Measurements from ENCODE around the gene LRIG1.

Gene LRIG1

GRCh38 chr3:66350601-66351000 lies 150.2 kb downstream of the LRIG1 start:
- Mint-ChIP-seq H3K9me3 (peaks cover 6% of the 10 kb centered on the region), H3K4me1 (peaks cover 29% of the 10 kb centered on the region), H3K36me3 (ENCODE audit: low read depth) (peaks cover 17% of the 10 kb centered on the region), H3K4me3 (no peak overlapping the region), H3K27ac (no peak overlapping the region), H3K27me3 (ENCODE audit: low read depth) (no peaks in the 10 kb centered on the region)
- TF ChIP-seq, protein P1, sequence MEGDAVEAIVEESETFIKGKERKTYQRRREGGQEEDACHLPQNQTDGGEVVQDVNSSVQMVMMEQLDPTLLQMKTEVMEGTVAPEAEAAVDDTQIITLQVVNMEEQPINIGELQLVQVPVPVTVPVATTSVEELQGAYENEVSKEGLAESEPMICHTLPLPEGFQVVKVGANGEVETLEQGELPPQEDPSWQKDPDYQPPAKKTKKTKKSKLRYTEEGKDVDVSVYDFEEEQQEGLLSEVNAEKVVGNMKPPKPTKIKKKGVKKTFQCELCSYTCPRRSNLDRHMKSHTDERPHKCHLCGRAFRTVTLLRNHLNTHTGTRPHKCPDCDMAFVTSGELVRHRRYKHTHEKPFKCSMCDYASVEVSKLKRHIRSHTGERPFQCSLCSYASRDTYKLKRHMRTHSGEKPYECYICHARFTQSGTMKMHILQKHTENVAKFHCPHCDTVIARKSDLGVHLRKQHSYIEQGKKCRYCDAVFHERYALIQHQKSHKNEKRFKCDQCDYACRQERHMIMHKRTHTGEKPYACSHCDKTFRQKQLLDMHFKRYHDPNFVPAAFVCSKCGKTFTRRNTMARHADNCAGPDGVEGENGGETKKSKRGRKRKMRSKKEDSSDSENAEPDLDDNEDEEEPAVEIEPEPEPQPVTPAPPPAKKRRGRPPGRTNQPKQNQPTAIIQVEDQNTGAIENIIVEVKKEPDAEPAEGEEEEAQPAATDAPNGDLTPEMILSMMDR (IDR thresholded peaks at IDR 0.05; ENCODE audit: unreplicated experiment in 3 of 3) = no peak

DNA sequence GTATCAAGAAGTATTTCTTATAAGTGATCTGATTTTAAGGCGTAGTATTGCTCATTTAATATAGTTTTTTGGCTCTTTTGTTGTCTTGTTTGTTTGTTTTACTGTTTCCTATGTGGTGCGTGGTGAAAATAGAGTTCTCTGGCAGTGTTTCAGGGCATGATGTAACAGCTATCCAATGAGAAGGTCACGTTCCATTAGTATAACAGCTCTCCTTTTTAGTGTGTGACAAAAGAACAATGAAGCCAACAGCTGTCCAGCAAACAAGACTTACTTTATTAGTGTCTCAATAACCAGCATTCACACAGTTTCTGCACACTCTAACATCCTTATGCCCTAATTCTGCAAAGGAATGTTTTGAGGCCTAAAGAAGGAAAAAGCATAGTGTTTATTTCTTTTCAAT lies 152.1 kb downstream of the LRIG1 start:
- peaks cover 23% of the 10 kb centered on the region for H3K4me1 Mint-ChIP-seq
- peak overlapping the region in 1 of 3 experiments; percentile 12 for H3K27ac Mint-ChIP-seq
- H3K9me3 Mint-ChIP-seq = peaks cover 6% of the 10 kb centered on the region
- H3K4me3 Mint-ChIP-seq = no peak overlapping the region
- H3K36me3 Mint-ChIP-seq (ENCODE audit: low read depth) = peaks cover 17% of the 10 kb centered on the region
- TF ChIP-seq, protein P1 (IDR thresholded peaks at IDR 0.05; ENCODE audit: unreplicated experiment in 3 of 3) = no peak
- H3K27me3 Mint-ChIP-seq (ENCODE audit: low read depth) = no peaks in the 10 kb centered on the region

GRCh38 chr3:66344848-66345578 lies 155.8 kb downstream of the LRIG1 start:
- Mint-ChIP-seq H3K9me3 (peaks cover 11% of the 10 kb centered on the region), H3K27ac (peak overlapping the region in 1 of 3 experiments; percentile 47), H3K4me3 (no peak overlapping the region)

GRCh38 chr3:66344391-66344811 lies 156.4 kb downstream of the LRIG1 start:
- H3K27me3 Mint-ChIP-seq (ENCODE audit: low read depth) = no peaks in the 10 kb centered on the region
- no peak overlapping the region for H3K4me3 Mint-ChIP-seq
- peaks cover 22% of the 10 kb centered on the region for H3K4me1 Mint-ChIP-seq
- no peak overlapping the region for H3K27ac Mint-ChIP-seq
- peaks cover 17% of the 10 kb centered on the region for H3K36me3 Mint-ChIP-seq (ENCODE audit: low read depth)
- TF ChIP-seq, protein P1 (IDR thresholded peaks at IDR 0.05; ENCODE audit: unreplicated experiment in 3 of 3) = no peak
- peaks cover 11% of the 10 kb centered on the region for H3K9me3 Mint-ChIP-seq

More at GRCh38 chr3:66344848-66345578, 155.8 kb downstream of the LRIG1 start:
- no peaks in the 10 kb centered on the region for H3K27me3 Mint-ChIP-seq (ENCODE audit: low read depth)
- H3K36me3 Mint-ChIP-seq (ENCODE audit: low read depth) = peaks cover 17% of the 10 kb centered on the region
- TF ChIP-seq, protein P1 (IDR thresholded peaks at IDR 0.05; ENCODE audit: unreplicated experiment in 3 of 3) = no peak
- H3K4me1 Mint-ChIP-seq = peaks cover 22% of the 10 kb centered on the region

- no peaks in the 10 kb centered on the region for H3K27me3 Mint-ChIP-seq (ENCODE audit: low read depth)
- H3K4me1 Mint-ChIP-seq = peaks cover 16% of the 10 kb centered on the region
- peaks cover 11% of the 10 kb centered on the region for H3K9me3 Mint-ChIP-seq
- H3K4me3 Mint-ChIP-seq = no peak overlapping the region
- H3K36me3 Mint-ChIP-seq (ENCODE audit: low read depth) = peaks cover 13% of the 10 kb centered on the region
- H3K27ac Mint-ChIP-seq = peak overlapping the region in 1 of 3 experiments; percentile 24
- TF ChIP-seq, protein P1 (IDR thresholded peaks at IDR 0.05; ENCODE audit: unreplicated experiment in 3 of 3) = no peak
Measured at GRCh38 chr3:66342717-66343356, 158.0 kb downstream of the LRIG1 start.

All from nephron (organoid).